ENCODE measurements around the gene GNG7. TPM values are rescaled to one million over a fixed set of nuclear protein-coding genes. Genes with fewer than 3 reads are reported as not detected.
A peak's percentile ranks its signal among the peaks of the same experiment; 100 is the strongest.

The GNG7 gene
- total and polyA plus RNA-seq, 10 of the 15 experiments (the other 5 are each of a cell fraction or from before 2014, with no cell fraction given) = 1.9 to 13.6 (median 6.5) TPM

- TF ChIP-seq ZBTB4 (CRISPR knock-in tag; IDR thresholded peaks at IDR 0.05) = 0 out of 2 replicates have a peak, but pooled peaks have one; percentile 21
- peak; percentile 91 to 92 for TF ChIP-seq BHLHE40 (IDR thresholded peaks at IDR 0.05; ENCODE audit: borderline replicate concordance in 1 of 2, low read depth in 2 of 2, low read length in 1 of 2)
- TF ChIP-seq KDM1A (IDR thresholded peaks at IDR 0.05; ENCODE audit: borderline replicate concordance) = no peak
- TF ChIP-seq, protein P1, sequence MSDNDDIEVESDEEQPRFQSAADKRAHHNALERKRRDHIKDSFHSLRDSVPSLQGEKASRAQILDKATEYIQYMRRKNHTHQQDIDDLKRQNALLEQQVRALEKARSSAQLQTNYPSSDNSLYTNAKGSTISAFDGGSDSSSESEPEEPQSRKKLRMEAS (IDR thresholded peaks at IDR 0.05; ENCODE audit: low read depth, low read length) = peak; percentile 72; the same call in 1 of the 2 replicates
- TF ChIP-seq RFX5 (IDR thresholded peaks at IDR 0.05; ENCODE audit: low read depth, low read length) = no peak
- TF ChIP-seq, protein P2, sequence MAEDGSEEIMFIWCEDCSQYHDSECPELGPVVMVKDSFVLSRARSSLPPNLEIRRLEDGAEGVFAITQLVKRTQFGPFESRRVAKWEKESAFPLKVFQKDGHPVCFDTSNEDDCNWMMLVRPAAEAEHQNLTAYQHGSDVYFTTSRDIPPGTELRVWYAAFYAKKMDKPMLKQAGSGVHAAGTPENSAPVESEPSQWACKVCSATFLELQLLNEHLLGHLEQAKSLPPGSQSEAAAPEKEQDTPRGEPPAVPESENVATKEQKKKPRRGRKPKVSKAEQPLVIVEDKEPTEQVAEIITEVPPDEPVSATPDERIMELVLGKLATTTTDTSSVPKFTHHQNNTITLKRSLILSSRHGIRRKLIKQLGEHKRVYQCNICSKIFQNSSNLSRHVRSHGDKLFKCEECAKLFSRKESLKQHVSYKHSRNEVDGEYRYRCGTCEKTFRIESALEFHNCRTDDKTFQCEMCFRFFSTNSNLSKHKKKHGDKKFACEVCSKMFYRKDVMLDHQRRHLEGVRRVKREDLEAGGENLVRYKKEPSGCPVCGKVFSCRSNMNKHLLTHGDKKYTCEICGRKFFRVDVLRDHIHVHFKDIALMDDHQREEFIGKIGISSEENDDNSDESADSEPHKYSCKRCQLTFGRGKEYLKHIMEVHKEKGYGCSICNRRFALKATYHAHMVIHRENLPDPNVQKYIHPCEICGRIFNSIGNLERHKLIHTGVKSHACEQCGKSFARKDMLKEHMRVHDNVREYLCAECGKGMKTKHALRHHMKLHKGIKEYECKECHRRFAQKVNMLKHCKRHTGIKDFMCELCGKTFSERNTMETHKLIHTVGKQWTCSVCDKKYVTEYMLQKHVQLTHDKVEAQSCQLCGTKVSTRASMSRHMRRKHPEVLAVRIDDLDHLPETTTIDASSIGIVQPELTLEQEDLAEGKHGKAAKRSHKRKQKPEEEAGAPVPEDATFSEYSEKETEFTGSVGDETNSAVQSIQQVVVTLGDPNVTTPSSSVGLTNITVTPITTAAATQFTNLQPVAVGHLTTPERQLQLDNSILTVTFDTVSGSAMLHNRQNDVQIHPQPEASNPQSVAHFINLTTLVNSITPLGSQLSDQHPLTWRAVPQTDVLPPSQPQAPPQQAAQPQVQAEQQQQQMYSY (CRISPR knock-in tag; IDR thresholded peaks at IDR 0.05) = no peak
- TF ChIP-seq STAT1 (conservative IDR thresholded peaks at IDR 0.05) = no peak
- TF ChIP-seq RELA (IDR thresholded peaks at IDR 0.05; ENCODE audit: borderline replicate concordance, partially characterized antibody) = no peak
- no peak for TF ChIP-seq ZSCAN29 (IDR thresholded peaks at IDR 0.05)
- TF ChIP-seq, protein P3, sequence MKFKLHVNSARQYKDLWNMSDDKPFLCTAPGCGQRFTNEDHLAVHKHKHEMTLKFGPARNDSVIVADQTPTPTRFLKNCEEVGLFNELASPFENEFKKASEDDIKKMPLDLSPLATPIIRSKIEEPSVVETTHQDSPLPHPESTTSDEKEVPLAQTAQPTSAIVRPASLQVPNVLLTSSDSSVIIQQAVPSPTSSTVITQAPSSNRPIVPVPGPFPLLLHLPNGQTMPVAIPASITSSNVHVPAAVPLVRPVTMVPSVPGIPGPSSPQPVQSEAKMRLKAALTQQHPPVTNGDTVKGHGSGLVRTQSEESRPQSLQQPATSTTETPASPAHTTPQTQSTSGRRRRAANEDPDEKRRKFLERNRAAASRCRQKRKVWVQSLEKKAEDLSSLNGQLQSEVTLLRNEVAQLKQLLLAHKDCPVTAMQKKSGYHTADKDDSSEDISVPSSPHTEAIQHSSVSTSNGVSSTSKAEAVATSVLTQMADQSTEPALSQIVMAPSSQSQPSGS (IDR thresholded peaks at IDR 0.05; ENCODE audit: low read length) = no peak
- TF ChIP-seq CBX3 (IDR thresholded peaks at IDR 0.05; ENCODE audit: borderline replicate concordance, low read depth) = no peak
- no peak for TF ChIP-seq TARDBP (IDR thresholded peaks at IDR 0.05; ENCODE audit: borderline replicate concordance)
- TF ChIP-seq MTA2 (IDR thresholded peaks at IDR 0.05; ENCODE audit: low read depth) = peak; percentile 60; the same call in 1 of the 2 replicates
- no peak for TF ChIP-seq SMAD1 (IDR thresholded peaks at IDR 0.05; ENCODE audit: low read depth, partially characterized antibody)
- TF ChIP-seq YBX1 (IDR thresholded peaks at IDR 0.05) = no peak
- TF ChIP-seq RELB (IDR thresholded peaks at IDR 0.05; ENCODE audit: low read depth) = peak; percentile 83
- TF ChIP-seq ZNF384 (IDR thresholded peaks at IDR 0.05; ENCODE audit: borderline replicate concordance, low read depth, low read length) = no peak
- TF ChIP-seq HDAC6 (IDR thresholded peaks at IDR 0.05; ENCODE audit: unreplicated experiment) = no peak
- TF ChIP-seq CEBPB (IDR thresholded peaks at IDR 0.05; ENCODE audit: borderline replicate concordance in 1 of 2, low read depth in 2 of 2, low read length in 2 of 2) = no peak
- TF ChIP-seq DPF2 (IDR thresholded peaks at IDR 0.05) = peak; percentile 81
Observed at GRCh38 chr19:2678044-2678671, 24.3 kb downstream of the GNG7 start (continued).

All from GM12878 (cell line).